AG20443 (cell line): ENCODE results near the gene PEF1.

Experiments used
- DNase-seq: peaks from one replicate; pipeline ENCODE4 v3.0.0; 2012; ENCODE audit warnings: low spot score, mixed read lengths

Gene PEF1

DNA sequence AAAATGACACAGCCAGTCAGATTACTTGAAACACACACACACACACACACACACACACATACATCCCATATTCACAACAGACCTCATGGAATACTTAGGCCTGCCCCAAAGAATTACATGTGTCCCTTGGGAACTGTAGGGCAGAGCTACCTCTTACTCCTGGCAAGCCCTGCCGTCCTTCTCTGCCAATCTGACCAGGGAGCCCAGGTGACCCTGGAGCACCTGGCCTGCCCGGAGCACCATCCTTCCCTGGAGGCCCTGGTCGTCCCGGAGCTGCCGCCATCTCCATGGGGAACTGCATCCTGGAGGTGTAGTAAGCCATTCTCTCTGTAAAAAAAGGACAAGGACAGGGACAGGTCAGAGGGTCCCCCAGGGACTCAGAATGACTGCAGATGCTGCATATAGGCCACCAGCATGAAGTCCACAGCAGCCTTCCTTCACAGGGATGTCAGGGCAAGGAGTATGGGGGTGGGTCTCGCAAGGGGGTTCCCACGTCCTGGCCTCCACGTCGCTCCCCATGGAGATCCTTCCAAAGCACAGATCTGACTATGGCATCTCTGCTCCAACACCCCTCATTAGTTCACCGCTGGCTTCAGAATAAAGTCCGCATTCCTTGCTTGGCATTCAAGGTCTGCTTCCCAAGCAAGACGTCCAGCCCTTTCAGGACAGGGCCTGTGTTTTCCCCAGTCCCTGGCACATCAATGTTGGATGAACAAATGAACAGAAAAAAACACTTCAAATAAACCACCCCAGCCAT, 9.2 kb upstream of the PEF1 start:
- DNase-seq, result no peak

DNA sequence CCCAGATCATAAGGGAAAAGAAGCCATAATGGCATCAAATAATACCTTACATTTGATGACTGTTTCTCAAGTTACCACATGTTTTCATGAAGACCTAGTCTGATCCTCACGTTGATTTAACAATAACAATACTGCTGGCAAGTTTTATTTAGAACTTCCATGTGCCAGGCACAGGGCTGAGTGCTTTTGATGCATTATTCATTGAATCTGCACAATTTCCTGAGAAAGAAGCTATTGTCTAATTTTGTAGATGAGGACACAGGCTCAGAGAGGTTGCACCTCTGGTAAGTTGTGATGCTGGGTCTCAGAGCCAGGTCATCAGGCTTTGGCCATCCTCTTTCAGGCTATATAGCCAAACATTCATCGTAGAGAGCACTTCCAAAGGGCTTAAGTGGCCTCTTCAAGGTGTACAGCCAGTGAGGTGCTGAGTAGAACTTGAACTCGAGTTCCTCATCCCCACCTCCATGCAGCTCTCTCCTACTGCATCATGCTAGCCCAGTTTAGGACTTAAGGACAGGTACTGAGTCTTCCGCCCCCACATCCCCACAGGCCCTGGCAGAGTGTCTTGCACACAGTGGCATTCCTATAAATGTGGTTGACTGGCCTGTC, 8.3 kb upstream of the PEF1 start:
- no peak for DNase-seq

- no peak for DNase-seq
These were observed 7.1 kb upstream of the PEF1 start for GRCh38 chr1:31651766-31652165.

- no peak for DNase-seq
These were observed 6.4 kb upstream of the PEF1 start for GRCh38 chr1:31651089-31651420.

DNA sequence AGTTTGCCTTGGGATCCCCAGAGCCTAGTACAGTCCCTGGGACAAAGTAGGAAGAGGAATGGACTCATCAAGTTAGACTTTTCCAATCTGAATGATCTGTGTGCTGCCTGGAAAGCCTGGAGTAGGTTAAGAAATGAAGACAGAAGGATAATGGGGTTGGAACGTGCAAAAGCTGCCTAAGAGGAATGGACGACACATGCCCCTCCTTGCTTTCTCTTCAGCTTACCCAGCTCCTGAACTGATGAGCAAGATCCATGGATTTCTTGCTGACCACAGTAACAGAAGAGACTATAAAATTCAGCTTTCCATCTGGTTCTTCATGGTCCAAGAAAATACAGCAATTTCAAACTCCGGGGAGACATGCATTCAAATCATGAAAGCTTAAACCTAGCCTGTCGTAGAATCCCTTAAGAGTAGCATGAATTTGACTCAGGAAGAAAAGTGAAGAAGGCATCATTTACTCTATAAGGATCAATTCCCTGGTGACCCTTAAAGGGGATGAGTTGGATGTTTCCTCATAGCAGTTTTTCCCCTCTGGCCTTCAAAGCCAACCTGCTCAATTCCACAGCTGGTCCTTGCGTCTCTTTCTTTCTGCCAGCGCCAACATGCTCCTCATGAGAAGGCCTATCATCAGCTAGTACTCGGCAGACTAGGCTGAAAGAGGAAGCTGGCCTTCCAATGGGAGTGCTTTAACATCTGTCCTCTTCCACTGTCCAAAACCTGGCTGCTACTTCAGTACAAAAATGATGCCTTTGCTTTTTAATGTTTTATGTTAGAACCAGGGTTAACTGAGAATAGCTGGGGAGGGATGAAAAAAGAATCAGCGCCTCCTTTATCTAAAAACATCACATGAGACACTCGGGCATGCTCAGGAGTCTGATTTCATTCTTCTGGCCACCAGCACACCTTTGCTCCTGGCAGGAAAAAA, 5.7 kb upstream of the PEF1 start:
- no peak for DNase-seq

- no peak for DNase-seq
These were observed 4.1 kb upstream of the PEF1 start for GRCh38 chr1:31648641-31649357.

- no peak for DNase-seq
These were observed 3.5 kb upstream of the PEF1 start for GRCh38 chr1:31648190-31648589.

DNA sequence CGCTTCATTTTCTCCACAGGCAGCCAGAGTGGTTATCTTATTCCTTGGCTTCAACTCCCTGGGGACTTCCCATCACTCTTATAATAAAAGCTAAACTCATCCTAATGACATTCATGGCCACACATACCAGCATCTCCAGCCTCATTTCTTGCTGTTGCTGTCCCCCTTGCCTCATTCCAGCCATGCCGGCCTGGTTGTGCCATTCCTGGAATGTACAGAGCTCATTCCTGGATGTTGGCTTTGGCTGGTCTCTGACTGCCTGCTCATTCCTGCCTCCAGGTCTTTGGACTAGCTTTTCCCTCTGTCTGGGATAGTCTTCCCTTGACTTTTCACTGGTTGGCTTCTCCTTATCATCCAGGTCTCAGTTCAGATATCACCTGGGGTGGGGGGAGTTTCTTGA, 2.4 kb upstream of the PEF1 start:
- peak; percentile 80 for DNase-seq

DNA sequence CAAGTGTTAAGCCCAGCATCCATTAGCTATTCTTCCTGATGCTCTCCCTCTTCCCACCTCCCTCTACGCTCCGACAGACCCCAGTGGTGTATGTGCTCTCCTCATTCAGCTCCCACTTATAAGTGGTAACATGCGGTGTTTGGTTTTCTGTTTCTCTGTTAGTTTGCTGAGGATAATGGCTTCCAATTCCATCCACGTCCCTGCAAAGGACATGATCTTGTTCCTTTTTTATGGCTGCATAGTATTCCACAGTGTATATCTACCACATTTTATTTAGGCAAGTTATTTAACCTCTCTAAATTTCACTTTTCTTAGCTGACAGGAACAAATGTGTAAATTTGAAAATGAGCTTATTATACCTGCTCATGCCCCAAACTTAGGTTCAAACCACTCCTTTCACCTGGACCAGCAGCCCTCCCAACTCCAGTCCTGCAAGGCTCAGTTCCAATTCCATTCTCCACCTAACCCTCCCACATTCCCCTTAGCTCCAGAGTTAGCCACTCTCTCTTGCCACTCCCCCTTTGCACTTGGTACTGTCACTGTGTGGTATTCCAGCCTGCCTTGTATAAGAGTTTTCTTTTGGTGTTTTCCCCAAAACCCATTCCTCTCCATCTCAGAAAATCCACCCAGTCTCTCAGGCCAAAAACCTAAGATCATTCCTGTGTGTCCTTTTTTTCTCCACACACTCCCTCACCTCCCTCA, 1.7 kb upstream of the PEF1 start:
- no peak for DNase-seq

- DNase-seq, result no peak
These were observed 545 bp upstream of the PEF1 start for GRCh38 chr1:31645274-31645568.

- DNase-seq, result no peak
These were observed 608 bp downstream of the PEF1 start for GRCh38 chr1:31643976-31644559.

GRCh38 chr1:31642897-31643296, 1.8 kb downstream of the PEF1 start:
- DNase-seq, result no peak

DNA sequence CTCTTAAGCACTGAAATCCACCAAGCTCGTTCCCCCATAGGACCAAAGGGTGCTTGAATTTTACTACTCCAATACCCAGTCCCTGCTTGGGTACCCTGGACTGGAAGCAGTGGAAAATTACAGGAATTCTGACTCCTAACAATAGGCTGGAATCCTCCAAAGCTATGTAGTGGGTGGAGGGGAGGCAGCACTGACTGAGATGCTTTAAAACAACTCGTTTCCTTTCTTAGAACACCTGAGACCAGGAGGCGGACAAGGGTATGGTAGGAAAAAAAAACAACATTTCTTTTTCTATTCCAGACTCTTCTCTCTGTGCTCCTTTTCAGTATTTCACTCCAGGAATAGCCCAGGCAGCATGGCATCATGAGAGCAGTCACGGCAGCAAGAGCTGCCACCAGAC, 2.3 kb downstream of the PEF1 start:
- DNase-seq, result no peak

GRCh38 chr1:31640964-31641363, 3.7 kb downstream of the PEF1 start:
- no peak for DNase-seq

- DNase-seq, result no peak
These were observed 4.5 kb downstream of the PEF1 start for GRCh38 chr1:31640179-31640578.

DNA sequence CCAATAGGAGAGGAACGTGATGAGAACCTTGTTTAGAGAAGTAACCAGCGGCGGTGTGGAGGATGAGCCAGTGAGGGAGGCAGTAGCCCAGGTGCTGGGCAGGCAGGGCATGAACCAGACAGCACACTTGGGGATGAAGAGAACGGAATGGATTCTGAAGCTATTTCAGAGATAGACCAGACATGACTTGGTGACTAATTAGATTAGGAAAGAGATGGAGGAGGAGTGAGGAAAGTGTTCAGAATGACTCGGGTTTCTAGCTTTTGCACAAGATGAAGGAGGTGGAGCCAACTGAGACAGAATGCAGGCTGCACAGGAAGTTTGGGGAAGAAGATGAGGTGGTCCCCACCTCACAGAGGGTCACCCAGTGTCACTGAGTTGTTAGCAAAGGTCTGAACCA, 5.1 kb downstream of the PEF1 start:
- DNase-seq, result peak; percentile 78

DNA sequence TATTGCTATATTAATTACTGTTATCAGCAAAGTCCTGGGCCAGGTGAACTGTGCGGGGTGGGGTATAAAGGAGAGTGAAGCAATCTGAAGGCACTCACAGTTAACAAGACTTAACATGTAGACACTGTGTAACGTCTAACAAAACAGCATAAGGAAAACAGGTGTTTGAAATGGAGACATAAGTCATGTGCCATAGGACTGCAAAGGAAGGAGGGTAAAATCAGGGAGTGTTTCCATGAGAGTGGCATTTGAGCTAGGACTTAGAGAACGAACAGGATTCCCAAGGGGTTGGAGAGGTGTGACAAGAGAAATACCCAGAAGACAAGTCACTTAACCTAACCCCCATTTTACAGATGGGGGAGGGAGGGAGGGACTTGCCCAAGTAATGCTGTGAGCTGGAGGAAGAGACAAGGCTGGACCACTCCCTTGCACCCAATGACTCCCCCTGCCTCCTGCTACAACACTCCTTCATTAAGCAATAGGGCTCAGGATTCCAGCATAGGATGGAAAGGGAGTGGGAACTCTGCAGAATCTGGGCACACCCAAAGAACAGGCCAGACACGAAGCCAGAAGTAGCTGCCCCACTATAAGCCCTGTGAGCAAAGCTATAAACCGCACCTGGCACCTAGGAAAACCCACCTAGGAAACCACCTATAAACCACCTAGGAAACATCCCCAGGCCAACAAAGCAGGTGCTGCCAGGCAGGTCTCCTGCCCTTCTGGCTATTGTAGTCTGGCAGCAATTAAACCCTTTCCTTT, 6.6 kb downstream of the PEF1 start:
- no peak for DNase-seq

GRCh38 chr1:31633117-31633516, 11.6 kb downstream of the PEF1 start:
- DNase-seq, result no peak

GRCh38 chr1:31632649-31633048, 12.0 kb downstream of the PEF1 start:
- DNase-seq, result no peak

- no peak for DNase-seq
These were observed 15.6 kb downstream of the PEF1 start for GRCh38 chr1:31628931-31629556.
